ENCODE results near the gene SLC9A1.

SLC9A1 gene

GRCh38 chr1:27113861-27114260 lies 41.1 kb downstream of the SLC9A1 start:
- Histone ChIP-seq H3K27ac (ENCODE audit: low read depth, low read length) (no peak overlapping the region), H3K36me3 (ENCODE audit: control insufficient read depth in 1 of 2, insufficient read depth in 2 of 2, low read length in 2 of 2) (peaks cover 6 to 20% of the 10 kb centered on the region in 2 donors), H3K4me3 (ENCODE audit: low read depth in 1 of 2, low read length in 2 of 2) (no peak overlapping the region), H3K9ac (ENCODE audit: low read depth in 1 of 2, low read length in 2 of 2) (no peak overlapping the region), H3K27me3 (ENCODE audit: control insufficient read depth in 1 of 2, insufficient read depth in 2 of 2, low read length in 2 of 2) (no peaks in the 10 kb centered on the region), H3K4me1 (ENCODE audit: control insufficient read depth in 1 of 2, insufficient read depth in 2 of 2, low read length in 2 of 2) (peaks cover 58 to 59% of the 10 kb centered on the region in 2 donors), H3K9me3 (ENCODE audit: control insufficient read depth in 1 of 2, low read length in 2 of 2) (no peaks in the 10 kb centered on the region)

- Histone ChIP-seq H3K9ac (ENCODE audit: low read depth in 1 of 2, low read length in 2 of 2) (peak overlapping the region in 1 of 2 donors; percentile 0), H3K4me1 (ENCODE audit: control insufficient read depth in 1 of 2, insufficient read depth in 2 of 2, low read length in 2 of 2) (peaks cover 40 to 42% of the 10 kb centered on the region in 2 donors), H3K4me3 (ENCODE audit: low read depth in 1 of 2, low read length in 2 of 2) (peak overlapping the region in 1 of 2 donors; percentile 15), H3K9me3 (ENCODE audit: control insufficient read depth in 1 of 2, low read length in 2 of 2) (no peaks in the 10 kb centered on the region), H3K36me3 (ENCODE audit: control insufficient read depth in 1 of 2, insufficient read depth in 2 of 2, low read length in 2 of 2) (peaks cover 6 to 21% of the 10 kb centered on the region in 2 donors), H3K27ac (ENCODE audit: low read depth, low read length) (peak overlapping the region; percentile 18), H3K27me3 (ENCODE audit: control insufficient read depth in 1 of 2, insufficient read depth in 2 of 2, low read length in 2 of 2) (no peaks in the 10 kb centered on the region)
These were observed 43.0 kb downstream of the SLC9A1 start for GRCh38 chr1:27111626-27112573.

- Histone ChIP-seq H3K4me3 (ENCODE audit: low read depth in 1 of 2, low read length in 2 of 2) (no peak overlapping the region), H3K9ac (ENCODE audit: low read depth in 1 of 2, low read length in 2 of 2) (no peak overlapping the region), H3K4me1 (ENCODE audit: control insufficient read depth in 1 of 2, insufficient read depth in 2 of 2, low read length in 2 of 2) (peaks cover 14 to 16% of the 10 kb centered on the region in 2 donors), H3K27me3 (ENCODE audit: control insufficient read depth in 1 of 2, insufficient read depth in 2 of 2, low read length in 2 of 2) (no peaks in the 10 kb centered on the region), H3K27ac (ENCODE audit: low read depth, low read length) (no peak overlapping the region), H3K9me3 (ENCODE audit: control insufficient read depth in 1 of 2, low read length in 2 of 2) (no peaks in the 10 kb centered on the region), H3K36me3 (ENCODE audit: control insufficient read depth in 1 of 2, insufficient read depth in 2 of 2, low read length in 2 of 2) (peaks cover 6 to 39% of the 10 kb centered on the region in 2 donors)
These were observed 45.7 kb downstream of the SLC9A1 start for GRCh38 chr1:27109103-27109822.

GRCh38 chr1:27108588-27108987 lies 46.3 kb downstream of the SLC9A1 start:
- H3K36me3 ChIP-seq (ENCODE audit: control insufficient read depth in 1 of 2, insufficient read depth in 2 of 2, low read length in 2 of 2): peaks cover 2 to 37% of the 10 kb centered on the region in 2 donors
- H3K4me3 ChIP-seq (ENCODE audit: low read depth in 1 of 2, low read length in 2 of 2): no peak overlapping the region
- H3K27ac ChIP-seq (ENCODE audit: low read depth, low read length): no peak overlapping the region

GRCh38 chr1:27106561-27107323 lies 48.2 kb downstream of the SLC9A1 start:
- no peak overlapping the region for H3K27ac ChIP-seq (ENCODE audit: low read depth, low read length)
- peaks cover 2 to 3% of the 10 kb centered on the region in 2 donors for H3K4me1 ChIP-seq (ENCODE audit: control insufficient read depth in 1 of 2, insufficient read depth in 2 of 2, low read length in 2 of 2)
- peaks cover 6 to 46% of the 10 kb centered on the region in 2 donors for H3K36me3 ChIP-seq (ENCODE audit: control insufficient read depth in 1 of 2, insufficient read depth in 2 of 2, low read length in 2 of 2)
- H3K9ac ChIP-seq (ENCODE audit: low read depth in 1 of 2, low read length in 2 of 2): no peak overlapping the region
- H3K9me3 ChIP-seq (ENCODE audit: control insufficient read depth in 1 of 2, low read length in 2 of 2): no peaks in the 10 kb centered on the region
- no peak overlapping the region for H3K4me3 ChIP-seq (ENCODE audit: low read depth in 1 of 2, low read length in 2 of 2)
- no peaks in the 10 kb centered on the region for H3K27me3 ChIP-seq (ENCODE audit: control insufficient read depth in 1 of 2, insufficient read depth in 2 of 2, low read length in 2 of 2)

More at GRCh38 chr1:27108588-27108987, 46.3 kb downstream of the SLC9A1 start:
- Histone ChIP-seq H3K9ac (ENCODE audit: low read depth in 1 of 2, low read length in 2 of 2) (peak overlapping the region in 1 of 2 donors; percentile 3), H3K4me1 (ENCODE audit: control insufficient read depth in 1 of 2, insufficient read depth in 2 of 2, low read length in 2 of 2) (peaks cover 11 to 14% of the 10 kb centered on the region in 2 donors), H3K9me3 (ENCODE audit: control insufficient read depth in 1 of 2, low read length in 2 of 2) (no peaks in the 10 kb centered on the region), H3K27me3 (ENCODE audit: control insufficient read depth in 1 of 2, insufficient read depth in 2 of 2, low read length in 2 of 2) (no peaks in the 10 kb centered on the region)

- no peak overlapping the region for H3K9ac ChIP-seq (ENCODE audit: low read depth in 1 of 2, low read length in 2 of 2)
- H3K4me1 ChIP-seq (ENCODE audit: control insufficient read depth in 1 of 2, insufficient read depth in 2 of 2, low read length in 2 of 2): peaks cover 0 to 2% of the 10 kb centered on the region in 2 donors
- H3K4me3 ChIP-seq (ENCODE audit: low read depth in 1 of 2, low read length in 2 of 2): no peak overlapping the region
- no peaks in the 10 kb centered on the region for H3K27me3 ChIP-seq (ENCODE audit: control insufficient read depth in 1 of 2, insufficient read depth in 2 of 2, low read length in 2 of 2)
- H3K36me3 ChIP-seq (ENCODE audit: control insufficient read depth in 1 of 2, insufficient read depth in 2 of 2, low read length in 2 of 2): peaks cover 12 to 61% of the 10 kb centered on the region in 2 donors
- no peak overlapping the region for H3K27ac ChIP-seq (ENCODE audit: low read depth, low read length)
- H3K9me3 ChIP-seq (ENCODE audit: control insufficient read depth in 1 of 2, low read length in 2 of 2): no peaks in the 10 kb centered on the region
These were observed 49.9 kb downstream of the SLC9A1 start for GRCh38 chr1:27105018-27105417.

GRCh38 chr1:27103498-27103897 lies 51.4 kb downstream of the SLC9A1 start:
- no peaks in the 10 kb centered on the region for H3K27me3 ChIP-seq (ENCODE audit: control insufficient read depth in 1 of 2, insufficient read depth in 2 of 2, low read length in 2 of 2)
- no peaks in the 10 kb centered on the region for H3K9me3 ChIP-seq (ENCODE audit: control insufficient read depth in 1 of 2, low read length in 2 of 2)
- H3K27ac ChIP-seq (ENCODE audit: low read depth, low read length): no peak overlapping the region
- peaks cover 12 to 58% of the 10 kb centered on the region in 2 donors for H3K36me3 ChIP-seq (ENCODE audit: control insufficient read depth in 1 of 2, insufficient read depth in 2 of 2, low read length in 2 of 2)
- H3K4me1 ChIP-seq (ENCODE audit: control insufficient read depth in 1 of 2, insufficient read depth in 2 of 2, low read length in 2 of 2): peaks cover 14 to 15% of the 10 kb centered on the region in 2 donors
- H3K9ac ChIP-seq (ENCODE audit: low read depth in 1 of 2, low read length in 2 of 2): no peak overlapping the region
- H3K4me3 ChIP-seq (ENCODE audit: low read depth in 1 of 2, low read length in 2 of 2): no peak overlapping the region

- H3K27ac ChIP-seq (ENCODE audit: low read depth, low read length): no peak overlapping the region
- no peaks in the 10 kb centered on the region for H3K27me3 ChIP-seq (ENCODE audit: control insufficient read depth in 1 of 2, insufficient read depth in 2 of 2, low read length in 2 of 2)
- H3K36me3 ChIP-seq (ENCODE audit: control insufficient read depth in 1 of 2, insufficient read depth in 2 of 2, low read length in 2 of 2): peaks cover 12 to 58% of the 10 kb centered on the region in 2 donors
- no peak overlapping the region for H3K9ac ChIP-seq (ENCODE audit: low read depth in 1 of 2, low read length in 2 of 2)
- no peaks in the 10 kb centered on the region for H3K9me3 ChIP-seq (ENCODE audit: control insufficient read depth in 1 of 2, low read length in 2 of 2)
- no peak overlapping the region for H3K4me3 ChIP-seq (ENCODE audit: low read depth in 1 of 2, low read length in 2 of 2)
- peaks cover 14 to 15% of the 10 kb centered on the region in 2 donors for H3K4me1 ChIP-seq (ENCODE audit: control insufficient read depth in 1 of 2, insufficient read depth in 2 of 2, low read length in 2 of 2)
These were observed 52.0 kb downstream of the SLC9A1 start for GRCh38 chr1:27102707-27103468.

- H3K4me1 ChIP-seq (ENCODE audit: control insufficient read depth in 1 of 2, insufficient read depth in 2 of 2, low read length in 2 of 2): peaks cover 14 to 15% of the 10 kb centered on the region in 2 donors
- no peak overlapping the region for H3K4me3 ChIP-seq (ENCODE audit: low read depth in 1 of 2, low read length in 2 of 2)
- H3K36me3 ChIP-seq (ENCODE audit: control insufficient read depth in 1 of 2, insufficient read depth in 2 of 2, low read length in 2 of 2): peaks cover 12 to 58% of the 10 kb centered on the region in 2 donors
- H3K27ac ChIP-seq (ENCODE audit: low read depth, low read length): no peak overlapping the region
- no peaks in the 10 kb centered on the region for H3K9me3 ChIP-seq (ENCODE audit: control insufficient read depth in 1 of 2, low read length in 2 of 2)
- no peaks in the 10 kb centered on the region for H3K27me3 ChIP-seq (ENCODE audit: control insufficient read depth in 1 of 2, insufficient read depth in 2 of 2, low read length in 2 of 2)
- H3K9ac ChIP-seq (ENCODE audit: low read depth in 1 of 2, low read length in 2 of 2): no peak overlapping the region
These were observed 52.7 kb downstream of the SLC9A1 start for GRCh38 chr1:27102134-27102706.
